GM12878 (cell line): Measurements from ENCODE around the gene TRAK2. TPM values are rescaled to one million over a fixed set of nuclear protein-coding genes. Genes with fewer than 3 reads are reported as not detected.

Experiments used
- ATF2 ChIP-seq: IDR thresholded peaks from 2 replicates; pipeline ENCODE4 v1.6.1; 2012; ENCODE audit warnings: low read length, inconsistent platforms
- ATF7 ChIP-seq: fragments of 450-650 bp; IDR thresholded peaks from 2 replicates; pipeline ENCODE4 v1.6.1; 2016; ENCODE audit warnings: low read depth, mild to moderate bottlenecking
- CREB1 ChIP-seq: IDR thresholded peaks from 2 replicates; pipeline ENCODE4 v1.6.1; 2012; ENCODE audit warnings: low read depth, mild to moderate bottlenecking, inconsistent platforms
- GABPA ChIP-seq: IDR thresholded peaks from 2 replicates; pipeline ENCODE4 v1.6.1; 2014; ENCODE audit warnings: antibody characterized with exemption, low read depth, mild to moderate bottlenecking, inconsistent platforms
- JUNB ChIP-seq: IDR thresholded peaks from 2 replicates; pipeline ENCODE4 v1.6.1; 2016; ENCODE audit warnings: antibody characterized with exemption, mild to moderate bottlenecking
- LARP7 ChIP-seq: fragments of 450-650 bp; IDR thresholded peaks from 2 replicates; pipeline ENCODE4 v1.6.1; 2017; ENCODE audit warnings: mild to moderate bottlenecking
- MAX ChIP-seq: IDR thresholded peaks from 2 replicates; pipeline ENCODE4 v1.6.1; 2012; ENCODE audit warnings: low read depth, low read length, improper control_type of control experiment
- MEF2B ChIP-seq: fragments of 450-650 bp; IDR thresholded peaks from 2 replicates; pipeline ENCODE4 v1.6.1; 2018; ENCODE audit warnings: mild to moderate bottlenecking, moderate library complexity; ENCODE audit not compliant: partially characterized antibody, poor library complexity, severe bottlenecking
- PML ChIP-seq: IDR thresholded peaks from 2 replicates; pipeline ENCODE4 v1.6.1; 2012; ENCODE audit warnings: low read length, inconsistent platforms
- PRDM15 ChIP-seq: fragments of 450-650 bp; formaldehyde crosslinking; IDR thresholded peaks from 2 replicates; pipeline ENCODE4 v1.4.0; 2020; ENCODE audit warnings: mild to moderate bottlenecking, moderate library complexity
- RAD51 ChIP-seq: fragments of 450-650 bp; IDR thresholded peaks from 2 replicates; pipeline ENCODE4 v1.6.1; 2016; ENCODE audit warnings: moderate library complexity, mild to moderate bottlenecking, inconsistent platforms
- SKIL ChIP-seq: fragments of 450-650 bp; IDR thresholded peaks from 2 replicates; pipeline ENCODE4 v1.6.1; 2017; ENCODE audit warnings: mild to moderate bottlenecking, low read depth, inconsistent platforms; ENCODE audit not compliant: poor library complexity, severe bottlenecking
- TBL1XR1 ChIP-seq: IDR thresholded peaks from 2 replicates; pipeline ENCODE4 v1.6.1; 2012; ENCODE audit warnings: low read depth, low read length, improper control_type of control experiment
- polyA plus RNA-seq, 11 experiments: library from polyadenylated mRNA; depleted of rRNA in 4 of 11; unstranded in 6 of 11; stranded (reverse) in 5 of 11; fragments of >200 nt; fragmentation: Nextera tagmentation in 4 of 11; fragmentation: Illumina TruSeq in 1 of 11; extraction: Ambion mirVana in 4 of 11; extraction: Trizol in 1 of 11; gene quantifications; 1 replicate in 1 of 11; 2 replicates in 10 of 11; pipeline versions ENCODE4 v1.2.1 to v1.2.3, GENCODE V29; 2011 to 2016; ENCODE audit warnings: inconsistent platforms in 2 of 11, missing spikeins in 2 of 11, low read depth in 1 of 11
- total RNA-seq, 4 experiments: library from RNA; depleted of rRNA in 3 of 4; stranded (reverse); fragments of >200 nt in 3 of 4; fragmentation: Illumina TruSeq in 1 of 4; extraction: Trizol in 1 of 4; gene quantifications; 2 replicates each; pipeline versions ENCODE4 v1.2.1 to v1.2.3, GENCODE V29; 2013 to 2021

TRAK2 gene
- total and polyA plus RNA-seq, 10 of the 15 experiments (the other 5 are each of a cell fraction or from before 2014, with no cell fraction given) = 5.2 to 20.0 (median 11.8) TPM

DNA sequence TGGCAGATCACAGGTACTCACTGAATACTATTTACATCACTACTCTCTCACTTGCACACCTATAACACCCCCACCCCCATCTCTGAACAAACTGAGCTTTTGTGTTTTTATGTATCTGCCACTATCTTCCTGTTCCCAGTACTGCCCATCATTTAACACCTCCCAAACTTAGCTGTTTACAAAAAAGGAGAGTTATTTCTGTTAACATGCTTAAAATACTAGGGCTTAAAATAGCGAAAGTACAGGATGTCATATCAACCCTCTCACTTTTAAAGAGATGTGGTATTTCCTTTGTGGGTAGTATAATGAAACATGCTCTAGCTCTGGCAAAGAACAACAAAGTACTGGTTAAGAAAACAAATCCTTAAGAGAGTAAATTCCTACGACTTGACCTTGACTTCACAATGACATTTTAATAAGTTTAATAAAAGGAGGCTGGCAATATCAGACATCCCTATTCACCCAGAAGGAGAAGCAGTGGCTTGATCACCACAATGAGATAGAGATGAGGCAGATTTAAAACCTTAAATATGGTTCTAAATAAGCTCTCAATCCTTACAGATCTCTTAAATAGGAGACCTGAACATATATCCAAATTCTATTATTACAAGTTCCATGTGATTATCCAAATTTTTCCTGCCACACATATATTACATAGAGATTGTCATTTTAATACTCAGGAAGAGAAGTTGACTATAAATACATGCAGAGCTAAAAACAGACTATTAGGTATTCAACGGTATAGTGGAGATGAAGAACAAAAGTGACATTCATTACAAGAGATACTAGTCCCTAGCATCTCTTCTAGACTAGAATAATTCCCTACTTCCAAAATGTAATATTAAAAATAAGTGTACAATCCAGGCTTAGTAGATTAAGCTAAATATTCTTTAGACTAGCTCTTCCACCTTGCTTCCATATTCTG lies 36.9 kb downstream of the TRAK2 start (continued):
- peak; percentile 95 for TF ChIP-seq TBL1XR1
- peak; percentile 21 for TF ChIP-seq SKIL
- TF ChIP-seq PRDM15 (CRISPR knock-in tag) = no peak
- no peak for TF ChIP-seq MAX
- TF ChIP-seq RAD51 = no peak
- peak; percentile 82 for TF ChIP-seq ATF2
- TF ChIP-seq MEF2B = peak; percentile 85
- TF ChIP-seq PML = peak; percentile 66; the same call in 1 of the 2 replicates
- TF ChIP-seq GABPA = 0 out of 2 replicates have a peak, but pooled peaks have one; percentile 14
- TF ChIP-seq CREB1 = 0 out of 2 replicates have a peak, but pooled peaks have one; percentile 46
- TF ChIP-seq JUNB = peak; percentile 31; the same call in 1 of the 2 replicates
- TF ChIP-seq LARP7 = no peak
- TF ChIP-seq ATF7 = no peak
